Hepatocyte (in vitro differentiated cells): ENCODE measurements around the gene ARFGEF3.

ENCODE experiments used
- EZH2 ChIP-seq: fragments of 200-600 bp; sonication (generic); IDR thresholded peaks from 2 replicates; pipeline ENCODE4 v1.6.1; 2016; ENCODE audit warnings: antibody characterized with exemption, mild to moderate bottlenecking, borderline replicate concordance
- TF ChIP-seq, protein P1 (sequence below): fragments of 200-600 bp; sonication (generic); IDR thresholded peaks from 2 replicates; pipeline ENCODE4 v1.5.1; 2016; ENCODE audit warnings: antibody characterized with exemption, mild to moderate bottlenecking; ENCODE audit not compliant: poor library complexity

DNA sequence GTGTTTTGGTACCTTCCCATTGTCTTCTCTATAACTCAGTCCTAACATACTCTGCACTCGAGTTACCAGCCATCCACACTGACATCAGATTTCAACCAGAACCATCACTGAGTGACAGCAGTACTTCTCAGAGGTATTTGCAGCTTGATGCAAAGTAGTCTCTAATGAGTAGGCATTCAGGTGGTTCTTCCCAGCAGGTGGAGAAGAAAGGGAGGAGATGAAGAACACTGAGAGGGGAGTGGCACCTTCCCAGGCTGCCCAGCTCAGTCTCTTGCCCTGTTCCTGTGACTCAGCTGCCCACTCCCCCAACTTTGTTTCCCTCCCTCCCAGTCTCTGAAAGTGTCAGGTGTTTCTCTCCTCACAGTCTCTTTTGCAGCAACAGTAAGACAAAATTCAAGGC is 177.3 kb downstream of the ARFGEF3 start:
- TF ChIP-seq, protein P1, sequence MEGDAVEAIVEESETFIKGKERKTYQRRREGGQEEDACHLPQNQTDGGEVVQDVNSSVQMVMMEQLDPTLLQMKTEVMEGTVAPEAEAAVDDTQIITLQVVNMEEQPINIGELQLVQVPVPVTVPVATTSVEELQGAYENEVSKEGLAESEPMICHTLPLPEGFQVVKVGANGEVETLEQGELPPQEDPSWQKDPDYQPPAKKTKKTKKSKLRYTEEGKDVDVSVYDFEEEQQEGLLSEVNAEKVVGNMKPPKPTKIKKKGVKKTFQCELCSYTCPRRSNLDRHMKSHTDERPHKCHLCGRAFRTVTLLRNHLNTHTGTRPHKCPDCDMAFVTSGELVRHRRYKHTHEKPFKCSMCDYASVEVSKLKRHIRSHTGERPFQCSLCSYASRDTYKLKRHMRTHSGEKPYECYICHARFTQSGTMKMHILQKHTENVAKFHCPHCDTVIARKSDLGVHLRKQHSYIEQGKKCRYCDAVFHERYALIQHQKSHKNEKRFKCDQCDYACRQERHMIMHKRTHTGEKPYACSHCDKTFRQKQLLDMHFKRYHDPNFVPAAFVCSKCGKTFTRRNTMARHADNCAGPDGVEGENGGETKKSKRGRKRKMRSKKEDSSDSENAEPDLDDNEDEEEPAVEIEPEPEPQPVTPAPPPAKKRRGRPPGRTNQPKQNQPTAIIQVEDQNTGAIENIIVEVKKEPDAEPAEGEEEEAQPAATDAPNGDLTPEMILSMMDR, result no peak
- TF ChIP-seq EZH2, result no peak
